Caco-2 (cell line): ENCODE measurements around the gene CDC14B. TPM values are rescaled to one million over a fixed set of nuclear protein-coding genes. Genes with fewer than 3 reads are reported as not detected.
A peak's percentile ranks its signal among the peaks of the same experiment; 100 is the strongest.

Experiments
- BruUV-seq: library from RNA; stranded (reverse); fragments of 400-500 nt; replicated peaks from 2 replicates; lab custom pipeline; 2021; lab: Mats Ljungman, UMichigan
- CTCF ChIA-PET: fragments of 300-600 bp; sonication (Branson Sonifier 250); formaldehyde crosslinking; loops from one replicate; lab custom pipeline; 2022; ENCODE audit warnings: antibody characterized with exemption; lab: Charles Lee
- POLR2A ChIA-PET: fragments of 300-600 bp; sonication (Branson Sonifier 250); formaldehyde crosslinking; loops from one replicate; lab custom pipeline; 2022; ENCODE audit warnings: antibody characterized with exemption; lab: Charles Lee
- DNase-seq, 2 experiments: peaks; one replicate each; pipeline versions ENCODE4 v3.0.0 to v3.0.0-alpha.2; 2020 to 2022
- H3K27me3 ChIP-seq: replicated peaks from 2 replicates; pipeline ENCODE4 v1.6.0; 2011; ENCODE audit warnings: low read length; ENCODE audit not compliant: control insufficient read depth, insufficient read depth
- H3K36me3 ChIP-seq: 2 replicates; pipeline ENCODE4 v1.5.1; 2011; ENCODE audit warnings: low read length; ENCODE audit not compliant: control insufficient read depth, insufficient read depth
- H3K4me1 ChIP-seq: fragments of 250-450 bp; sonication (Bioruptor Pico); 2 replicates; pipeline ENCODE4 v1.5.1; 2020; ENCODE audit warnings: mild to moderate bottlenecking
- H3K4me3 ChIP-seq: 2 replicates; pipeline ENCODE4 v1.5.1; 2011; ENCODE audit warnings: low read depth, mild to moderate bottlenecking, control low read depth, low read length
- H3K9me3 ChIP-seq: fragments of 250-450 bp; sonication (Bioruptor Pico); 2 replicates; pipeline ENCODE4 v1.5.1; 2020; ENCODE audit warnings: mild to moderate bottlenecking, moderate library complexity
- H3K27ac Mint-ChIP-seq: one replicate; pipeline ENCODE4 v1.8.0; 2022; ENCODE audit warnings: mixed read lengths; ENCODE audit not compliant: unreplicated experiment
- H3K27me3 Mint-ChIP-seq: one replicate; pipeline ENCODE4 v1.8.0; 2022; ENCODE audit warnings: mixed read lengths; ENCODE audit not compliant: insufficient read depth, unreplicated experiment
- H3K36me3 Mint-ChIP-seq: one replicate; pipeline ENCODE4 v1.8.0; 2022; ENCODE audit warnings: mild to moderate bottlenecking, mixed read lengths; ENCODE audit not compliant: insufficient read depth, unreplicated experiment
- H3K4me1 Mint-ChIP-seq: one replicate; pipeline ENCODE4 v1.8.0; 2022; ENCODE audit warnings: low read depth, mixed read lengths; ENCODE audit not compliant: unreplicated experiment
- H3K4me3 Mint-ChIP-seq: one replicate; pipeline ENCODE4 v1.8.0; 2022; ENCODE audit warnings: mild to moderate bottlenecking, moderate library complexity, mixed read lengths; ENCODE audit not compliant: unreplicated experiment
- H3K9me3 Mint-ChIP-seq: one replicate; pipeline ENCODE4 v1.8.0; 2022; ENCODE audit warnings: mixed read lengths; ENCODE audit not compliant: unreplicated experiment
- intact Hi-C: fragments of 100-400 bp; cut with micrococcal nuclease; formaldehyde crosslinking; loops from one replicate; pipeline ENCODE4 v1.10.0; 2022; ENCODE audit not compliant: unreplicated experiment
- total RNA-seq: library from RNA; stranded (reverse); gene quantifications from 2 replicates; pipeline ENCODE4 v1.2.3, GENCODE V29; 2022
- TF ChIP-seq, protein P1 (sequence below), 2 experiments: fragments of 200-600 bp in 1 of 2; IDR thresholded peaks; 1 replicate in 1 of 2; 2 replicates in 1 of 2; pipeline versions ENCODE4 v1.5.1 to v1.8.0; 2011 to 2022; ENCODE audit warnings: antibody characterized with exemption in 1 of 2, control low read depth in 1 of 2, inconsistent platforms in 1 of 2, low read depth in 1 of 2, low read length in 1 of 2, mild to moderate bottlenecking in 1 of 2, moderate library complexity in 1 of 2; ENCODE audit not compliant: insufficient read depth in 1 of 2, severe bottlenecking in 1 of 2, unreplicated experiment in 1 of 2

CDC14B gene
- total RNA-seq, 1 experiment from 2014 or later: 81.4 TPM

DNA sequence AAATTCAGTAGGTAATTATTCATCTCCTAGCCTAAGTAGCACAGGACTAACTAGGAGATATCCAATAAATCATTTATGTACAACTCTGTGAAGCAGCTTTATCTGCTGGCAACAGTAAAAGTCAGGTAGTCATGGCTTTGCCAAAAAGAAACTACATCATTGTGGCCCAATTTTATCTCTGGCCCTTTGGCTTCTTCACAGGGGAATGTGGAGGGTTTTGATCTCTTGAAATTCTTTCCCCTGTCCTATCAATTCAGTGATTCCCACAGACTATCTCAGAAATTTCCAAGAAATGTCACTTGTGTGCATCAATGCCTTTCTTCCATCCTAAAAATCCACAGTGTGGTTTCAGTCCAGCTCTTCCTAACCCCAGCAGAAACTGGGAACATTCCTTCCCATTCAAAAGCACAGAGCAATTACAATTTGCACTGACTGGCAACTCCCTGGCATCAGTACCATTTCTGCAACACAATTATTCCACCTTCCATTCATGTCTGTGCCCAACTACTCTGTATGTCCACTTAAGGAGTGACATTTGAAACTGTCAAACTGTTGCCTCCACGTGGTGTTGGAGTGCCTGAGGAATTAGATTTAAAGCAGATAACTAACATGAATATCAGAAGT lies 6.6 kb downstream of the CDC14B start:
- no peak overlapping the region for H3K4me3 Mint-ChIP-seq

DNA sequence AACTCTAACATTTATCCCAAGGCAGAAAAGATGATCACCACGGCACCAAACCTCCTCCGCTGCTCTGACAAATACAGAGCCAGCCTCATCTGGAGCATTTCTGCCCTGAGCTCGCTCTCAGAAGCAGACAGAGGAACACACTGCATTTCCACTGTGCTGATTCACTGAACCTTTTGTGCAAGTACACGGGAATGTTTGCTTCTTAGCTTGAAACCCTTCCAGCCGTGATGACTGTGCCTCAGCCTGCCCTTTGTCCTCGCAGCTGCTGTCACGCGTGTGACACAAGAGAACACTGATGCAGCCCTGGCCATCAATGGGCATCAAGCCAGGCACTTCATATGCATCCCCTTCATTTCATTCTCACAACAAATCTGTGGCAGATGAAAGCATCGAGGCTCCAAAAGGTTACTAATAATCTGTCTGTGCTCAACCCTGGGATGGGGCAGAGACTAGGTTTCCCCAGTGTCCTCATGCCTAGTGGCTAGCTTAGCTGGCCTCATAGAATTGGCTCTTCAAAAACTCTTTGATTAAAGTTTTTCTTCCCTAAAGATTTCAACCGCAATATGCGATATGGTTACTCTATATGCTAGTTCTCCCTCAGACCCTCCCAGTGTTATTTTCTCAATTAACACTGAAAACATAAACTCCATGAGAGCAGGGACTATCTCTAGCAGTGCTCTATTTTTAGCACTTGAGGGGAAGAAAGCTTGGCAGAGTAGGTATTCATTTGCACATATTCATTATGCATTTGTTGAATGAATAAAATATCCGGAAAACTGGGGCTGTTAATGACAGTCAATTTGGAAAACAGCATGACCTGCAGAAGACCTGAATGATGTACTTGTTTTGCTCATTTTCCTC lies 7.3 kb downstream of the CDC14B start:
- H3K4me1 ChIP-seq: peaks cover 38% of the 10 kb centered on the region
- POLR2A ChIA-PET: interaction anchor here (0.5 to 0.6 kb wide), 2 partner anchors 38 to 1098 kb away, joined by 3 read pairs; no protein-coding TSS in a partner anchor

More for the DNA sequence above, 6.6 kb downstream of the CDC14B start:
- ChIA-PET POLR2A (no interaction called here), CTCF (no interaction called here)
- H3K4me1 Mint-ChIP-seq: peaks cover 51% of the 10 kb centered on the region
- no TSS peak for BruUV-seq
- Histone ChIP-seq H3K36me3 (no peaks in the 10 kb centered on the region), H3K27me3 (no peaks in the 10 kb centered on the region), H3K4me1 (peaks cover 38% of the 10 kb centered on the region), H3K4me3 (no peak overlapping the region), H3K9me3 (no peaks in the 10 kb centered on the region)
- H3K27me3 Mint-ChIP-seq: no peaks in the 10 kb centered on the region
- TF ChIP-seq, protein P1, sequence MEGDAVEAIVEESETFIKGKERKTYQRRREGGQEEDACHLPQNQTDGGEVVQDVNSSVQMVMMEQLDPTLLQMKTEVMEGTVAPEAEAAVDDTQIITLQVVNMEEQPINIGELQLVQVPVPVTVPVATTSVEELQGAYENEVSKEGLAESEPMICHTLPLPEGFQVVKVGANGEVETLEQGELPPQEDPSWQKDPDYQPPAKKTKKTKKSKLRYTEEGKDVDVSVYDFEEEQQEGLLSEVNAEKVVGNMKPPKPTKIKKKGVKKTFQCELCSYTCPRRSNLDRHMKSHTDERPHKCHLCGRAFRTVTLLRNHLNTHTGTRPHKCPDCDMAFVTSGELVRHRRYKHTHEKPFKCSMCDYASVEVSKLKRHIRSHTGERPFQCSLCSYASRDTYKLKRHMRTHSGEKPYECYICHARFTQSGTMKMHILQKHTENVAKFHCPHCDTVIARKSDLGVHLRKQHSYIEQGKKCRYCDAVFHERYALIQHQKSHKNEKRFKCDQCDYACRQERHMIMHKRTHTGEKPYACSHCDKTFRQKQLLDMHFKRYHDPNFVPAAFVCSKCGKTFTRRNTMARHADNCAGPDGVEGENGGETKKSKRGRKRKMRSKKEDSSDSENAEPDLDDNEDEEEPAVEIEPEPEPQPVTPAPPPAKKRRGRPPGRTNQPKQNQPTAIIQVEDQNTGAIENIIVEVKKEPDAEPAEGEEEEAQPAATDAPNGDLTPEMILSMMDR (IDR thresholded peaks at IDR 0.05; ENCODE audit: insufficient read depth in 1 of 2, low read depth in 1 of 2, low read length in 1 of 2, severe bottlenecking in 1 of 2, unreplicated experiment in 1 of 2): no peak
- peak overlapping the region; percentile 3 for H3K27ac Mint-ChIP-seq
- H3K9me3 Mint-ChIP-seq: no peaks in the 10 kb centered on the region
- intact Hi-C loops: loop anchor here (2.0 kb wide), 1 partner anchor 42 kb away; no protein-coding TSS in a partner anchor
- no peak for DNase-seq
- peaks cover 11% of the 10 kb centered on the region for H3K36me3 Mint-ChIP-seq

DNA sequence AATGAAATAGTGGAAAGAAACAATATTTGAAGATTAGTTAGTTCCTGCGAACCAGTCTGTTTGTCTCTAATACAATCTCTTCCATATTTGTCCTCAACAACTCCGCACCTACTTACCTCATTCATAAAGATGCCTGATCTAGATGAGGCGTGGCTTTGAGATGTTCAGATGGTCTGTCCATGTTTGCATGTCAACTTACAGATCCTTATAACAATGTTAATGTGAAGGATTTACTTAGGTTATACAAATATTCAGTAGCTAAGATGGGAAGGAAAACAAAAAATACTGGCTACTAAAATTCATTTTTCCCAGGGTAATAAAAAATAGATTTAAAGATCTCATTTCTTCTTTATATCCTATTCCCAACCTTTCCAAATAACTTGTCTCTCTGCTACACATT lies 8.3 kb downstream of the CDC14B start:
- Mint-ChIP-seq H3K4me3 (no peak overlapping the region), H3K27me3 (no peaks in the 10 kb centered on the region), H3K36me3 (peaks cover 6% of the 10 kb centered on the region), H3K4me1 (peaks cover 41% of the 10 kb centered on the region), H3K27ac (no peak overlapping the region), H3K9me3 (no peaks in the 10 kb centered on the region)
- CTCF ChIA-PET: no interaction called here
- no peaks in the 10 kb centered on the region for H3K36me3 ChIP-seq
- peaks cover 38% of the 10 kb centered on the region for H3K4me1 ChIP-seq
- no peaks in the 10 kb centered on the region for H3K9me3 ChIP-seq
- no peak overlapping the region for H3K4me3 ChIP-seq
- BruUV-seq: no TSS peak
- intact Hi-C loops: no loop called here
- DNase-seq: no peak
- TF ChIP-seq, protein P1 (IDR thresholded peaks at IDR 0.05; ENCODE audit: insufficient read depth in 1 of 2, low read depth in 1 of 2, low read length in 1 of 2, severe bottlenecking in 1 of 2, unreplicated experiment in 1 of 2): no peak
- H3K27me3 ChIP-seq: no peaks in the 10 kb centered on the region
- POLR2A ChIA-PET: interaction anchor here (0.5 to 0.7 kb wide), 2 partner anchors 159 to 530 kb away, joined by 5 to 8 read pairs; no protein-coding TSS in a partner anchor

More for the DNA sequence above, 7.3 kb downstream of the CDC14B start:
- CTCF ChIA-PET: interaction anchor here (0.6 to 0.8 kb wide), 2 partner anchors 46 to 51 kb away, joined by 3 to 10 read pairs; no protein-coding TSS in a partner anchor
- no TSS peak for BruUV-seq
- Mint-ChIP-seq H3K4me3 (peak overlapping the region; percentile 54), H3K27me3 (no peaks in the 10 kb centered on the region), H3K9me3 (no peaks in the 10 kb centered on the region), H3K27ac (peak overlapping the region; percentile 77), H3K36me3 (peaks cover 6% of the 10 kb centered on the region), H3K4me1 (peaks cover 44% of the 10 kb centered on the region)
- Histone ChIP-seq H3K4me3 (no peak overlapping the region), H3K9me3 (no peaks in the 10 kb centered on the region), H3K36me3 (no peaks in the 10 kb centered on the region), H3K27me3 (no peaks in the 10 kb centered on the region)
- DNase-seq: peak; percentile 62 to 66
- TF ChIP-seq, protein P1 (IDR thresholded peaks at IDR 0.05; ENCODE audit: insufficient read depth in 1 of 2, low read depth in 1 of 2, low read length in 1 of 2, severe bottlenecking in 1 of 2, unreplicated experiment in 1 of 2): no peak
- intact Hi-C loops: loop anchor here (2.0 kb wide), 1 partner anchor 42 kb away; no protein-coding TSS in a partner anchor
